GM23248 (cell line): ENCODE measurements around the gene SMCO2.

Experiments
- EZH2 ChIP-seq: fragments of 200-600 bp; sonication (generic); IDR thresholded peaks from 2 replicates; pipeline ENCODE4 v1.6.1; 2018; ENCODE audit warnings: antibody characterized with exemption, mild to moderate bottlenecking; ENCODE audit not compliant: insufficient read depth, poor library complexity, severe bottlenecking
- EZH2phosphoT487 ChIP-seq: fragments of 200-600 bp; sonication (generic); IDR thresholded peaks from 2 replicates; pipeline ENCODE4 v1.6.1; 2018; ENCODE audit warnings: antibody characterized with exemption, moderate library complexity, mild to moderate bottlenecking, low read depth; ENCODE audit not compliant: insufficient read depth

GRCh38 chr12:27535318-27535717, 88.8 kb downstream of the SMCO2 start:
- TF ChIP-seq EZH2phosphoT487 (no peak), EZH2 (no peak)
